ENCODE data around the gene VIPR2. TPM values are rescaled to one million over a fixed set of nuclear protein-coding genes. Genes with fewer than 3 reads are reported as not detected.
A peak's percentile ranks its signal among the peaks of the same experiment; 100 is the strongest.

VIPR2 gene
- total and polyA plus RNA-seq, 2 of the 13 experiments (the other 11 are each of a cell fraction or from before 2014, with no cell fraction given), result not detected

- TF ChIP-seq, protein P1, sequence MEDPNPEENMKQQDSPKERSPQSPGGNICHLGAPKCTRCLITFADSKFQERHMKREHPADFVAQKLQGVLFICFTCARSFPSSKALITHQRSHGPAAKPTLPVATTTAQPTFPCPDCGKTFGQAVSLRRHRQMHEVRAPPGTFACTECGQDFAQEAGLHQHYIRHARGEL (CRISPR knock-in tag; IDR thresholded peaks at IDR 0.05), result no peak
- no peak for TF ChIP-seq HOXA5 (CRISPR knock-in tag; IDR thresholded peaks at IDR 0.05)
- no peak for TF ChIP-seq HOXA7 (CRISPR knock-in tag; IDR thresholded peaks at IDR 0.05)
- TF ChIP-seq SATB2 (CRISPR knock-in tag; IDR thresholded peaks at IDR 0.05), result no peak
- peak; percentile 44; the same call in 1 of the 2 replicates for TF ChIP-seq ZNF768 (CRISPR knock-in tag; IDR thresholded peaks at IDR 0.05)
- 0 out of 2 replicates have a peak, but pooled peaks have one; percentile 39 for TF ChIP-seq CENPT (CRISPR knock-in tag; IDR thresholded peaks at IDR 0.05; ENCODE audit: low read depth)
- TF ChIP-seq USF2 (IDR thresholded peaks at IDR 0.05; ENCODE audit: low read depth, low read length), result no peak
- TF ChIP-seq USF2 (CRISPR knock-in tag; IDR thresholded peaks at IDR 0.05; ENCODE audit: borderline replicate concordance), result no peak
- 0 out of 2 replicates have a peak, but pooled peaks have one; percentile 20 for TF ChIP-seq ZNF572 (CRISPR knock-in tag; IDR thresholded peaks at IDR 0.05)
- no peak for TF ChIP-seq ZNF333 (CRISPR knock-in tag; IDR thresholded peaks at IDR 0.05; ENCODE audit: borderline replicate concordance)
- TF ChIP-seq KDM3A (CRISPR knock-in tag; IDR thresholded peaks at IDR 0.05; ENCODE audit: low read depth), result no peak
- TF ChIP-seq ZFP37 (CRISPR knock-in tag; IDR thresholded peaks at IDR 0.05; ENCODE audit: borderline replicate concordance), result no peak
- TF ChIP-seq ZNF788 (CRISPR knock-in tag; IDR thresholded peaks at IDR 0.05; ENCODE audit: borderline replicate concordance), result no peak
- peak; percentile 69 for TF ChIP-seq ZFP90 (CRISPR knock-in tag; IDR thresholded peaks at IDR 0.05; ENCODE audit: borderline replicate concordance)
- TF ChIP-seq, protein P2, sequence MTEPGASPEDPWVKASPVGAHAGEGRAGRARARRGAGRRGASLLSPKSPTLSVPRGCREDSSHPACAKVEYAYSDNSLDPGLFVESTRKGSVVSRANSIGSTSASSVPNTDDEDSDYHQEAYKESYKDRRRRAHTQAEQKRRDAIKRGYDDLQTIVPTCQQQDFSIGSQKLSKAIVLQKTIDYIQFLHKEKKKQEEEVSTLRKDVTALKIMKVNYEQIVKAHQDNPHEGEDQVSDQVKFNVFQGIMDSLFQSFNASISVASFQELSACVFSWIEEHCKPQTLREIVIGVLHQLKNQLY (CRISPR knock-in tag; IDR thresholded peaks at IDR 0.05), result no peak
- TF ChIP-seq MAZ (IDR thresholded peaks at IDR 0.05; ENCODE audit: borderline replicate concordance, low read depth, low read length), result no peak
- 0 out of 2 replicates have a peak, but pooled peaks have one; percentile 51 for TF ChIP-seq MAZ (CRISPR knock-in tag; IDR thresholded peaks at IDR 0.05; ENCODE audit: low read depth)
- no peak for TF ChIP-seq JUND (CRISPR knock-in tag; IDR thresholded peaks at IDR 0.05)
- TF ChIP-seq, protein P3, sequence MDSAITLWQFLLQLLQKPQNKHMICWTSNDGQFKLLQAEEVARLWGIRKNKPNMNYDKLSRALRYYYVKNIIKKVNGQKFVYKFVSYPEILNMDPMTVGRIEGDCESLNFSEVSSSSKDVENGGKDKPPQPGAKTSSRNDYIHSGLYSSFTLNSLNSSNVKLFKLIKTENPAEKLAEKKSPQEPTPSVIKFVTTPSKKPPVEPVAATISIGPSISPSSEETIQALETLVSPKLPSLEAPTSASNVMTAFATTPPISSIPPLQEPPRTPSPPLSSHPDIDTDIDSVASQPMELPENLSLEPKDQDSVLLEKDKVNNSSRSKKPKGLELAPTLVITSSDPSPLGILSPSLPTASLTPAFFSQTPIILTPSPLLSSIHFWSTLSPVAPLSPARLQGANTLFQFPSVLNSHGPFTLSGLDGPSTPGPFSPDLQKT (CRISPR knock-in tag; IDR thresholded peaks at IDR 0.05; ENCODE audit: borderline replicate concordance), result no peak
- no peak; the same call in 1 of the 2 replicates for TF ChIP-seq ZSCAN21 (CRISPR knock-in tag; IDR thresholded peaks at IDR 0.05; ENCODE audit: borderline replicate concordance)
- no peak for TF ChIP-seq TGIF2 (CRISPR knock-in tag; IDR thresholded peaks at IDR 0.05)
- no peak for TF ChIP-seq ZNF549 (CRISPR knock-in tag; IDR thresholded peaks at IDR 0.05)
- TF ChIP-seq REXO4 (CRISPR knock-in tag; IDR thresholded peaks at IDR 0.05; ENCODE audit: borderline replicate concordance), result no peak
- 0 out of 2 replicates have a peak, but pooled peaks have one; percentile 50 for TF ChIP-seq HOXD1 (CRISPR knock-in tag; IDR thresholded peaks at IDR 0.05)
- TF ChIP-seq ZNF468 (CRISPR knock-in tag; IDR thresholded peaks at IDR 0.05), result no peak
- TF ChIP-seq RXRA (CRISPR knock-in tag; IDR thresholded peaks at IDR 0.05), result no peak
- no peak for TF ChIP-seq ZNF552 (CRISPR knock-in tag; IDR thresholded peaks at IDR 0.05; ENCODE audit: borderline replicate concordance)
- TF ChIP-seq RFXANK (CRISPR knock-in tag; IDR thresholded peaks at IDR 0.05), result no peak
- no peak for TF ChIP-seq PHF5A (CRISPR knock-in tag; IDR thresholded peaks at IDR 0.05; ENCODE audit: low read depth, unreplicated experiment)
These were observed 114.1 kb downstream of the VIPR2 start (continued) for GRCh38 chr7:159030490-159031134.
